Measurements from ENCODE around the gene SLC44A1.

The SLC44A1 gene

GRCh38 chr9:105243015-105243686 is 1.3 kb upstream of the SLC44A1 start:
- Histone ChIP-seq H3K27ac (replicated peaks) (peak overlapping the region; percentile 78), H3K4me3 (replicated peaks; ENCODE audit: insufficient read depth, low read length) (no peak overlapping the region), H3K27me3 (ENCODE audit: insufficient read depth, poor library complexity, severe bottlenecking) (no peaks in the 10 kb centered on the region)
- TF ChIP-seq SPI1 (IDR thresholded peaks at IDR 0.05; ENCODE audit: borderline replicate concordance, low read depth) (no peak), CTCF (IDR thresholded peaks at IDR 0.05; ENCODE audit: insufficient read depth, low read length) (no peak), GABPA (IDR thresholded peaks at IDR 0.05; ENCODE audit: low read depth) (no peak), REST (IDR thresholded peaks at IDR 0.05; ENCODE audit: insufficient replicate concordance, low read depth) (no peak), POLR2AphosphoS5 (IDR thresholded peaks at IDR 0.05; ENCODE audit: low read depth) (no peak)
- no peak for DNase-seq (ENCODE audit: low read depth in 1 of 2, low spot score in 1 of 2)

GRCh38 chr9:105244734-105245028 is 230 bp downstream of the SLC44A1 start:
- TF ChIP-seq CTCF (IDR thresholded peaks at IDR 0.05; ENCODE audit: insufficient read depth, low read length) (no peak), GABPA (IDR thresholded peaks at IDR 0.05; ENCODE audit: low read depth) (no peak), POLR2AphosphoS5 (IDR thresholded peaks at IDR 0.05; ENCODE audit: low read depth) (no peak), SPI1 (IDR thresholded peaks at IDR 0.05; ENCODE audit: borderline replicate concordance, low read depth) (no peak), REST (IDR thresholded peaks at IDR 0.05; ENCODE audit: insufficient replicate concordance, low read depth) (no peak)
- Histone ChIP-seq H3K27ac (replicated peaks) (peak overlapping the region; percentile 58), H3K4me3 (replicated peaks; ENCODE audit: insufficient read depth, low read length) (peak overlapping the region; percentile 96), H3K27me3 (ENCODE audit: insufficient read depth, poor library complexity, severe bottlenecking) (no peaks in the 10 kb centered on the region)
- no peak for DNase-seq (ENCODE audit: low read depth in 1 of 2, low spot score in 1 of 2)

GRCh38 chr9:105245029-105245890 is 809 bp downstream of the SLC44A1 start:
- peak overlapping the region; percentile 58 for H3K27ac ChIP-seq (replicated peaks)
- peak overlapping the region; percentile 96 for H3K4me3 ChIP-seq (replicated peaks; ENCODE audit: insufficient read depth, low read length)
- DNase-seq (ENCODE audit: low read depth in 1 of 2, low spot score in 1 of 2), result peak; percentile 28 to 47
- TF ChIP-seq GABPA (IDR thresholded peaks at IDR 0.05; ENCODE audit: low read depth) (no peak), POLR2AphosphoS5 (IDR thresholded peaks at IDR 0.05; ENCODE audit: low read depth) (peak; percentile 34; the same call in 1 of the 2 replicates), REST (IDR thresholded peaks at IDR 0.05; ENCODE audit: insufficient replicate concordance, low read depth) (no peak)
- no peaks in the 10 kb centered on the region for H3K27me3 ChIP-seq (ENCODE audit: insufficient read depth, poor library complexity, severe bottlenecking)
